HEK293 (cell line): Measurements from ENCODE around the gene PGBD1.

Experiments
- CTCF ChIA-PET: fragments of 350-600 bp; formaldehyde crosslinking; extraction: SDS; loops from one replicate; lab custom pipeline; 2021; ENCODE audit warnings: antibody characterized with exemption; lab: Yijun Ruan, JAX
- POLR2A ChIA-PET: fragments of 300-600 bp; formaldehyde crosslinking; extraction: SDS; loops from one replicate; lab custom pipeline; 2020; ENCODE audit warnings: antibody characterized with exemption, inconsistent platforms; lab: Yijun Ruan, JAX
- H3K27ac ChIP-seq: fragments of 200-500 bp; sonication (Bioruptor generic); 2 replicates; pipeline ENCODE4 v1.5.1; 2014; ENCODE audit warnings: low read depth, low read length, control low read depth, inconsistent platforms; ENCODE audit errors: extremely low read depth
- H3K36me3 ChIP-seq, 2 experiments: fragments of 200-500 bp in 1 of 2; sonication (Bioruptor generic) in 1 of 2; 1 replicate in 1 of 2; 2 replicates in 1 of 2; pipeline ENCODE4 v1.5.1; 2014 to 2017; ENCODE audit warnings: inconsistent platforms in 2 of 2, low read length in 2 of 2; ENCODE audit not compliant: control insufficient read depth in 2 of 2, insufficient read depth in 1 of 2
- H3K4me1 ChIP-seq: fragments of 200-500 bp; sonication (Bioruptor generic); 2 replicates; pipeline ENCODE4 v1.5.1; 2014; ENCODE audit warnings: mild to moderate bottlenecking, low read length, inconsistent platforms; ENCODE audit not compliant: control insufficient read depth, insufficient read depth
- H3K4me3 ChIP-seq: 2 replicates; pipeline ENCODE4 v1.5.1; 2011; ENCODE audit warnings: low read depth, mild to moderate bottlenecking, control low read depth, low read length, moderate library complexity
- H3K9me3 ChIP-seq: fragments of 200-500 bp; sonication (Bioruptor generic); 2 replicates; pipeline ENCODE4 v1.5.1; 2014; ENCODE audit warnings: low read depth, low read length, inconsistent platforms; ENCODE audit not compliant: control insufficient read depth, insufficient read depth
- GLIS1 ChIP-seq: fragments of 450-650 bp; formaldehyde crosslinking; IDR thresholded peaks from 2 replicates; pipeline ENCODE4 v1.5.1; 2016; ENCODE audit warnings: missing biosample characterization, missing genetic modification characterization
- IKZF3 ChIP-seq: fragments of 450-650 bp; IDR thresholded peaks from 2 replicates; pipeline ENCODE4 v1.5.0; 2018; ENCODE audit warnings: missing biosample characterization, mild to moderate bottlenecking, missing genetic modification characterization, moderate library complexity
- KLF7 ChIP-seq: fragments of 450-650 bp; formaldehyde crosslinking; IDR thresholded peaks from 2 replicates; pipeline ENCODE4 v1.5.1; 2016; ENCODE audit warnings: missing biosample characterization, missing genetic modification characterization, borderline replicate concordance
- KLF8 ChIP-seq: fragments of 450-650 bp; formaldehyde crosslinking; IDR thresholded peaks from 2 replicates; pipeline ENCODE4 v1.5.1; 2016; ENCODE audit warnings: missing biosample characterization, missing genetic modification characterization
- MYNN ChIP-seq: fragments of 450-650 bp; formaldehyde crosslinking; IDR thresholded peaks from 2 replicates; pipeline ENCODE4 v1.5.1; 2016; ENCODE audit warnings: missing biosample characterization, missing genetic modification characterization, borderline replicate concordance
- SALL2 ChIP-seq: fragments of 450-650 bp; formaldehyde crosslinking; IDR thresholded peaks from 2 replicates; pipeline ENCODE4 v1.5.0; 2017; ENCODE audit warnings: missing biosample characterization, mild to moderate bottlenecking, missing genetic modification characterization, borderline replicate concordance
- SETDB1 ChIP-seq: IDR thresholded peaks from one replicate; pipeline ENCODE4 v1.6.1; 2017; ENCODE audit warnings: mild to moderate bottlenecking, low read length, moderate library complexity, mixed read lengths; ENCODE audit not compliant: insufficient read length
- TCF7L2 ChIP-seq: IDR thresholded peaks from 2 replicates; pipeline ENCODE4 v1.6.1; 2011; ENCODE audit warnings: low read depth, mild to moderate bottlenecking, inconsistent platforms, low read length, moderate library complexity, borderline replicate concordance
- ZBTB17 ChIP-seq: fragments of 450-650 bp; formaldehyde crosslinking; IDR thresholded peaks from 2 replicates; pipeline ENCODE4 v1.5.1; 2016; ENCODE audit warnings: missing biosample characterization, missing genetic modification characterization
- ZFP41 ChIP-seq: fragments of 450-650 bp; formaldehyde crosslinking; IDR thresholded peaks from 2 replicates; pipeline ENCODE4 v1.5.1; 2016; ENCODE audit warnings: missing biosample characterization, missing genetic modification characterization, borderline replicate concordance
- ZNF175 ChIP-seq: fragments of 450-650 bp; formaldehyde crosslinking; IDR thresholded peaks from 2 replicates; pipeline ENCODE4 v1.5.1; 2016; ENCODE audit warnings: missing biosample characterization, missing genetic modification characterization
- ZNF292 ChIP-seq: fragments of 450-650 bp; formaldehyde crosslinking; IDR thresholded peaks from 2 replicates; pipeline ENCODE4 v1.5.1; 2016; ENCODE audit warnings: low read depth, missing biosample characterization, missing genetic modification characterization, borderline replicate concordance
- ZNF366 ChIP-seq: fragments of 450-650 bp; formaldehyde crosslinking; conservative IDR thresholded peaks from 2 replicates; pipeline ENCODE4 v1.5.1; 2016; ENCODE audit warnings: missing biosample characterization, missing genetic modification characterization
- ZNF391 ChIP-seq: fragments of 450-650 bp; formaldehyde crosslinking; IDR thresholded peaks from 2 replicates; pipeline ENCODE4 v1.5.1; 2016; ENCODE audit warnings: low read depth, missing biosample characterization, missing genetic modification characterization, borderline replicate concordance
- ZNF404 ChIP-seq: fragments of 450-650 bp; formaldehyde crosslinking; IDR thresholded peaks from 2 replicates; pipeline ENCODE4 v1.5.1; 2017; ENCODE audit warnings: missing biosample characterization, missing genetic modification characterization
- ZNF555 ChIP-seq: fragments of 450-650 bp; formaldehyde crosslinking; conservative IDR thresholded peaks from 2 replicates; pipeline ENCODE4 v1.5.1; 2017; ENCODE audit warnings: missing biosample characterization, mild to moderate bottlenecking, missing genetic modification characterization, inconsistent platforms
- ZNF670 ChIP-seq: fragments of 450-650 bp; formaldehyde crosslinking; IDR thresholded peaks from 2 replicates; pipeline ENCODE4 v1.5.1; 2016; ENCODE audit warnings: missing biosample characterization, missing genetic modification characterization, low read depth
- TF ChIP-seq, protein P1 (sequence below): fragments of 450-650 bp; formaldehyde crosslinking; IDR thresholded peaks from 2 replicates; pipeline ENCODE4 v1.5.1; 2016; ENCODE audit warnings: missing biosample characterization, missing genetic modification characterization, borderline replicate concordance
- TF ChIP-seq, protein P2 (sequence below): fragments of 450-650 bp; formaldehyde crosslinking; IDR thresholded peaks from 2 replicates; pipeline ENCODE4 v1.5.1; 2017; ENCODE audit warnings: missing biosample characterization, mild to moderate bottlenecking, missing genetic modification characterization, moderate library complexity
- TF ChIP-seq, protein P3 (sequence below): fragments of 450-650 bp; formaldehyde crosslinking; IDR thresholded peaks from 2 replicates; pipeline ENCODE4 v1.5.1; 2017; ENCODE audit warnings: missing biosample characterization, missing genetic modification characterization

The PGBD1 gene

DNA sequence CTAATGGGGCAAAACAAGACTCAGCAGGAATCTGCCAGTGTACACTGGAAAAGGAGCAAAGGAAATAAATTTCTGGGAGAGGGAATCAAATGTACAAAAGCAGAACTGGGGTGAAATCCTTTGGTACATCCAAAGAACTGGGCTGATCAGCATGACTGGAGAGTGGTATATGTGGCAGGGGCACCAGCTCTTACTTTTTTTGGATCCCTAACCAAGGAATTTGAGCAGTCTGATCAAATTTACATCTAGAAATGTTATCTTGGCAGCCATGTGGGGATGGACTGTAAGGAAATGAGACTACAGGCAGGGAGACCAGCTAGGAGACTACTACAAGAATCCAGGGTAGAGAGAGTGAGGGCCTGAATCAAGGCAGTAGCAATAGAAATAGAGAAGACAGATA, 55.7 kb downstream of the PGBD1 start:
- Histone ChIP-seq H3K36me3 (no peaks in the 10 kb centered on the region), H3K27ac (peak overlapping the region; percentile 88), H3K4me3 (peak overlapping the region; percentile 78; the same call in 1 of the 2 replicates), H3K9me3 (no peaks in the 10 kb centered on the region), H3K4me1 (peaks cover 4% of the 10 kb centered on the region; the same call in 1 of the 2 replicates)
- ChIA-PET CTCF (interaction anchor here (0.6 to 0.9 kb wide), 2 partner anchors 10 to 73 kb away, joined by 3 read pairs; no protein-coding TSS in a partner anchor), POLR2A (interaction anchor here (0.5 to 4.0 kb wide), 10 partner anchors 8 to 196 kb away, joined by 3 to 37 read pairs (median 18); partner anchors contain the start of genes PGBD1, ZKSCAN3, ZKSCAN4 and ZKSCAN8)
- TF ChIP-seq ZNF404 (tag by site-specific recombination) (no peak), ZNF292 (no peak), ZBTB17 (peak; percentile 68)

DNA sequence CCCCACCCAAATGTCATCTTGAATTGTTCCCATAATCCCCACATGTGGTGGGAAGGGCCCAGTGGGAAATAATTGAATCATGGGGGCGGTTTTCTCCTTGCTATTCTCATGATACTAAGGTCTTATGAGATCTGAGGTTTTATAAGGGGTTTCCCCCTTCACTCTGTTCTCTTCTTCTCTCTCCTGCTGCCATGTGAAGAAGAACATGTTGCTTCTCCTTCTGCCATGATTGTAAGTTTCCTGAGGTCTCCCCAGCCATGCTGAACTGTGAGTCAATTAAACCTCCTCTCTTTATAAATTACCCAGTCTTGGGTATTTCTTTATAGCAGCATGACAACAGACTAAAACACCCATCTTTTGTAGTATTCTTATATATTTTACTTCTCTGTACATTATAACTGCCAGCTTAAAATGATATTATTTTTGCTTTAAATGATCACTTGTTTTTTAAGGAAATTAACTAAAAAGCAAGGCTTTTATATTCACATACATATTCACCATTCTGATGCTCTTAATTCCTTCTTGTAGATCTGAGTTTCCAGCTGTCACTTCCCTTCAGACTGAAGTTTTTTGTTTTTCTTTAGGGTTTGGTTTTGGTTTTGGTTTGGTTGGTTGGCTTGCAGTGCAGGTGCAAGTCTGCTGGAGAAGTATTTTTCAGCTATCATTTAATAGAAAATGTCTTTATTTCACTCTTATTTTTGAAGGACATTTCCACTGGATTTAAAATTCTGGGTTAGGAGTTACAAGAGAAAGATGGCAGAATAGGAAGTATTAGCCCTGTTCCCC, 59.1 kb downstream of the PGBD1 start:
- no peaks in the 10 kb centered on the region for H3K36me3 ChIP-seq
- H3K4me1 ChIP-seq: peaks cover 4% of the 10 kb centered on the region; the same call in 1 of the 2 replicates
- no peak overlapping the region for H3K27ac ChIP-seq
- no peak for TF ChIP-seq ZFP41 (tag by site-specific recombination)
- TF ChIP-seq SALL2: no peak
- peak; percentile 20 for TF ChIP-seq SETDB1
- ChIA-PET CTCF (no interaction called here), POLR2A (no interaction called here)
- no peak overlapping the region for H3K4me3 ChIP-seq
- no peaks in the 10 kb centered on the region for H3K9me3 ChIP-seq

DNA sequence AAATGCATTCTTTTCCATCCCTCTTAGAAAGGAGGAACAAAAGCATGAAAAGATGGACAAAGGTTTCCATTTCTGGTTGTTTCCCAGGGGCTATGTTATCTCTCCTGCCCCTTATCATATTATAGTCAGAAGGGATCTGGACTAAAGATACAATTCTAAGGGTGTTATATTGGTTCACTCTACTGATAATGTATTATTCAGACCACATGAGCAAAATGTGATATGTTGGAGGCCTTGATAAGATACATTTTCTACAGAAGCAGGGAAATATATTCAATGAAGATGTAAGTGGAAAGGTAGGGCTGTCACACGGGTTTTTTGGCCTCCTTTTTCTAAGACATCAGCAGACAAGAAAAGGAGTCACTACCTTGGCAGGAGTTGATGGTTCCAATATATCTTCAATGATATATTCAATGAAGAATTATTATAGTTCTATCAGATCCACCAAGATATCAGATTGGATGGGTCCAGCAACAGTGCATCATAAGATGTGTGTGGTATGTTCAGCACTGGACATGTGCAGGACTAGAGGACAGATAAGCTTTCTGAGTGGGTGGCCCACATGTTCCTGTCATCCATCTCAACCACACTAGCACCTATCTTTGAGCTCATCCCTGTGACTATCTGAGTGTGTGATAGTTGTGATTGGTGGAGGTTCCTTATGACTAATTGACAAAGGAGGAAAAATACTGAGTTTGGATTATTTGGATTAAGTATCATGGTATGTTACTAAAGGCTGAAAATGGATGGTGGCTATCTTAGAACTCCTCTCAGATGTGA, 62.7 kb downstream of the PGBD1 start:
- H3K4me1 ChIP-seq: no peaks in the 10 kb centered on the region
- TF ChIP-seq, protein P1, sequence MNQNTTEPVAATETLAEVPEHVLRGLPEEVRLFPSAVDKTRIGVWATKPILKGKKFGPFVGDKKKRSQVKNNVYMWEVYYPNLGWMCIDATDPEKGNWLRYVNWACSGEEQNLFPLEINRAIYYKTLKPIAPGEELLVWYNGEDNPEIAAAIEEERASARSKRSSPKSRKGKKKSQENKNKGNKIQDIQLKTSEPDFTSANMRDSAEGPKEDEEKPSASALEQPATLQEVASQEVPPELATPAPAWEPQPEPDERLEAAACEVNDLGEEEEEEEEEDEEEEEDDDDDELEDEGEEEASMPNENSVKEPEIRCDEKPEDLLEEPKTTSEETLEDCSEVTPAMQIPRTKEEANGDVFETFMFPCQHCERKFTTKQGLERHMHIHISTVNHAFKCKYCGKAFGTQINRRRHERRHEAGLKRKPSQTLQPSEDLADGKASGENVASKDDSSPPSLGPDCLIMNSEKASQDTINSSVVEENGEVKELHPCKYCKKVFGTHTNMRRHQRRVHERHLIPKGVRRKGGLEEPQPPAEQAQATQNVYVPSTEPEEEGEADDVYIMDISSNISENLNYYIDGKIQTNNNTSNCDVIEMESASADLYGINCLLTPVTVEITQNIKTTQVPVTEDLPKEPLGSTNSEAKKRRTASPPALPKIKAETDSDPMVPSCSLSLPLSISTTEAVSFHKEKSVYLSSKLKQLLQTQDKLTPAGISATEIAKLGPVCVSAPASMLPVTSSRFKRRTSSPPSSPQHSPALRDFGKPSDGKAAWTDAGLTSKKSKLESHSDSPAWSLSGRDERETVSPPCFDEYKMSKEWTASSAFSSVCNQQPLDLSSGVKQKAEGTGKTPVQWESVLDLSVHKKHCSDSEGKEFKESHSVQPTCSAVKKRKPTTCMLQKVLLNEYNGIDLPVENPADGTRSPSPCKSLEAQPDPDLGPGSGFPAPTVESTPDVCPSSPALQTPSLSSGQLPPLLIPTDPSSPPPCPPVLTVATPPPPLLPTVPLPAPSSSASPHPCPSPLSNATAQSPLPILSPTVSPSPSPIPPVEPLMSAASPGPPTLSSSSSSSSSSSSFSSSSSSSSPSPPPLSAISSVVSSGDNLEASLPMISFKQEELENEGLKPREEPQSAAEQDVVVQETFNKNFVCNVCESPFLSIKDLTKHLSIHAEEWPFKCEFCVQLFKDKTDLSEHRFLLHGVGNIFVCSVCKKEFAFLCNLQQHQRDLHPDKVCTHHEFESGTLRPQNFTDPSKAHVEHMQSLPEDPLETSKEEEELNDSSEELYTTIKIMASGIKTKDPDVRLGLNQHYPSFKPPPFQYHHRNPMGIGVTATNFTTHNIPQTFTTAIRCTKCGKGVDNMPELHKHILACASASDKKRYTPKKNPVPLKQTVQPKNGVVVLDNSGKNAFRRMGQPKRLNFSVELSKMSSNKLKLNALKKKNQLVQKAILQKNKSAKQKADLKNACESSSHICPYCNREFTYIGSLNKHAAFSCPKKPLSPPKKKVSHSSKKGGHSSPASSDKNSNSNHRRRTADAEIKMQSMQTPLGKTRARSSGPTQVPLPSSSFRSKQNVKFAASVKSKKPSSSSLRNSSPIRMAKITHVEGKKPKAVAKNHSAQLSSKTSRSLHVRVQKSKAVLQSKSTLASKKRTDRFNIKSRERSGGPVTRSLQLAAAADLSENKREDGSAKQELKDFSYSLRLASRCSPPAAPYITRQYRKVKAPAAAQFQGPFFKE (tag by site-specific recombination): no peak
- TF ChIP-seq, protein P2, sequence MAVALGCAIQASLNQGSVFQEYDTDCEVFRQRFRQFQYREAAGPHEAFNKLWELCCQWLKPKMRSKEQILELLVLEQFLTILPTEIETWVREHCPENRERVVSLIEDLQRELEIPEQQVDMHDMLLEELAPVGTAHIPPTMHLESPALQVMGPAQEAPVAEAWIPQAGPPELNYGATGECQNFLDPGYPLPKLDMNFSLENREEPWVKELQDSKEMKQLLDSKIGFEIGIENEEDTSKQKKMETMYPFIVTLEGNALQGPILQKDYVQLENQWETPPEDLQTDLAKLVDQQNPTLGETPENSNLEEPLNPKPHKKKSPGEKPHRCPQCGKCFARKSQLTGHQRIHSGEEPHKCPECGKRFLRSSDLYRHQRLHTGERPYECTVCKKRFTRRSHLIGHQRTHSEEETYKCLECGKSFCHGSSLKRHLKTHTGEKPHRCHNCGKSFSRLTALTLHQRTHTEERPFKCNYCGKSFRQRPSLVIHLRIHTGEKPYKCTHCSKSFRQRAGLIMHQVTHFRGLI (tag by site-specific recombination): no peak
- no peak for TF ChIP-seq ZNF366 (tag by site-specific recombination)
- no peak for TF ChIP-seq IKZF3 (tag by site-specific recombination)
- TF ChIP-seq MYNN (tag by site-specific recombination): no peak
- TF ChIP-seq ZNF175 (tag by site-specific recombination): no peak
- no peak for TF ChIP-seq ZNF670
- no peak for TF ChIP-seq KLF8 (tag by site-specific recombination)
- no peak for TF ChIP-seq ZNF391
- TF ChIP-seq GLIS1 (tag by site-specific recombination): no peak
- TF ChIP-seq TCF7L2: no peak
- TF ChIP-seq, protein P3, sequence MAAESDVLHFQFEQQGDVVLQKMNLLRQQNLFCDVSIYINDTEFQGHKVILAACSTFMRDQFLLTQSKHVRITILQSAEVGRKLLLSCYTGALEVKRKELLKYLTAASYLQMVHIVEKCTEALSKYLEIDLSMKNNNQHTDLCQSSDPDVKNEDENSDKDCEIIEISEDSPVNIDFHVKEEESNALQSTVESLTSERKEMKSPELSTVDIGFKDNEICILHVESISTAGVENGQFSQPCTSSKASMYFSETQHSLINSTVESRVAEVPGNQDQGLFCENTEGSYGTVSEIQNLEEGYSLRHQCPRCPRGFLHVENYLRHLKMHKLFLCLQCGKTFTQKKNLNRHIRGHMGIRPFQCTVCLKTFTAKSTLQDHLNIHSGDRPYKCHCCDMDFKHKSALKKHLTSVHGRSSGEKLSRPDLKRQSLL (tag by site-specific recombination): no peak
- TF ChIP-seq KLF7 (tag by site-specific recombination): no peak
- TF ChIP-seq ZNF555 (tag by site-specific recombination): no peak
- TF ChIP-seq, all 188 proteins: peak for 0
- POLR2A ChIA-PET: no interaction called here
- H3K36me3 ChIP-seq: no peaks in the 10 kb centered on the region
- CTCF ChIA-PET: interaction anchor here (0.6 kb wide), 1 partner anchor 14 kb away, joined by 3 read pairs; no protein-coding TSS in a partner anchor
- H3K4me3 ChIP-seq: no peak overlapping the region
- no peak overlapping the region for H3K27ac ChIP-seq
- no peaks in the 10 kb centered on the region for H3K9me3 ChIP-seq
